ENCODE measurements around the gene TREX2.
A peak's percentile ranks its signal among the peaks of the same experiment; 100 is the strongest.
"Not testable (repeated sequence)": the region's sequence is repeated elsewhere in the genome, so short reads cannot be mapped to it uniquely, and the experiment has no call there.

The TREX2 gene

GRCh38 chrX:153406011-153406410 lies 39.8 kb downstream of the TREX2 start:
- DNase-seq: no peak

- DNase-seq: no peak
These were observed 40.4 kb downstream of the TREX2 start for GRCh38 chrX:153405426-153405825.

- DNase-seq: not testable (repeated sequence)
These were observed 41.5 kb downstream of the TREX2 start for GRCh38 chrX:153404333-153404732.

- no peak for DNase-seq
These were observed 44.6 kb downstream of the TREX2 start, which contains the start of gene PNMA6E for GRCh38 chrX:153401133-153401764. PNMA6E (minus strand) TSS chrX:153401350; CDS start chrX:153398849, 2,501 bp downstream.

- DNase-seq: peak; percentile 32
These were observed 45.4 kb downstream of the TREX2 start for GRCh38 chrX:153400146-153401132.

- DNase-seq: no peak
These were observed 47.4 kb downstream of the TREX2 start for GRCh38 chrX:153398275-153398960.

GRCh38 chrX:153397256-153397960 lies 48.4 kb downstream of the TREX2 start:
- DNase-seq: no peak

- no peak for DNase-seq
These were observed 49.3 kb downstream of the TREX2 start for GRCh38 chrX:153396320-153397195.

GRCh38 chrX:153395613-153396319 lies 50.1 kb downstream of the TREX2 start:
- no peak for DNase-seq

GRCh38 chrX:153394612-153395011 lies 51.2 kb downstream of the TREX2 start:
- DNase-seq: no peak

Data from activated T-cell treated with anti-CD3 and anti-CD28 coated beads for 4 hours (primary cell).